GM23338 (cell line): ENCODE data around the gene HSD11B1L. TPM values are rescaled to one million over a fixed set of nuclear protein-coding genes. Genes with fewer than 3 reads are reported as not detected.

Source experiments
- ETS1 ChIP-seq: IDR thresholded peaks from 2 replicates; pipeline ENCODE4 v1.6.1; 2016; ENCODE audit warnings: antibody characterized with exemption
- EZH2phosphoT487 ChIP-seq: fragments of 200-600 bp; sonication (generic); IDR thresholded peaks from one replicate; pipeline ENCODE4 v1.8.1; 2018; ENCODE audit warnings: antibody characterized with exemption; ENCODE audit not compliant: unreplicated experiment
- JUNB ChIP-seq: IDR thresholded peaks from one replicate; pipeline ENCODE4 v1.6.1; 2016; ENCODE audit warnings: antibody characterized with exemption; ENCODE audit not compliant: unreplicated experiment
- NANOG ChIP-seq: IDR thresholded peaks from 2 replicates; pipeline ENCODE4 v1.6.1; 2016; ENCODE audit warnings: antibody characterized with exemption, borderline replicate concordance
- POLR2AphosphoS5 ChIP-seq: IDR thresholded peaks from 2 replicates; pipeline ENCODE4 v1.6.1; 2016; ENCODE audit warnings: antibody characterized with exemption, low read depth
- STAT1 ChIP-seq: IDR thresholded peaks from one replicate; pipeline ENCODE4 v1.6.1; 2016; ENCODE audit warnings: antibody characterized with exemption; ENCODE audit not compliant: unreplicated experiment
- ZNF114 ChIP-seq: fragments of 250-450 bp; sonication (Bioruptor Pico); IDR thresholded peaks from 2 replicates; pipeline ENCODE4 v1.5.0; 2020; ENCODE audit warnings: mild to moderate bottlenecking, moderate library complexity
- ZNF331 ChIP-seq: fragments of 250-450 bp; sonication (Bioruptor Pico); IDR thresholded peaks from 2 replicates; pipeline ENCODE4 v1.5.0; 2020; ENCODE audit warnings: low read depth, mild to moderate bottlenecking, moderate library complexity
- polyA plus RNA-seq: library from polyadenylated mRNA; unstranded; fragments of >200 nt; fragmentation: Nextera tagmentation; extraction: Ambion mirVana; gene quantifications from 2 replicates; pipeline ENCODE4 v1.2.1, GENCODE V29; 2016
- total RNA-seq: library from RNA; depleted of rRNA; stranded (reverse); fragments of >200 nt; shearing (Covaris generic); gene quantifications from 2 replicates; pipeline ENCODE4 v1.2.3, GENCODE V29; 2014
- TF ChIP-seq, protein P1 (sequence below): fragments of 250-450 bp; sonication (Bioruptor Pico); IDR thresholded peaks from 2 replicates; pipeline ENCODE4 v1.5.0; 2020; ENCODE audit warnings: mild to moderate bottlenecking, moderate library complexity

The HSD11B1L gene
- total and polyA plus RNA-seq, 2 experiments from 2014 or later, result 12.9 to 18.4 TPM

GRCh38 chr19:5714816-5715215 is 34.0 kb downstream of the HSD11B1L start (continued):
- TF ChIP-seq, protein P1, sequence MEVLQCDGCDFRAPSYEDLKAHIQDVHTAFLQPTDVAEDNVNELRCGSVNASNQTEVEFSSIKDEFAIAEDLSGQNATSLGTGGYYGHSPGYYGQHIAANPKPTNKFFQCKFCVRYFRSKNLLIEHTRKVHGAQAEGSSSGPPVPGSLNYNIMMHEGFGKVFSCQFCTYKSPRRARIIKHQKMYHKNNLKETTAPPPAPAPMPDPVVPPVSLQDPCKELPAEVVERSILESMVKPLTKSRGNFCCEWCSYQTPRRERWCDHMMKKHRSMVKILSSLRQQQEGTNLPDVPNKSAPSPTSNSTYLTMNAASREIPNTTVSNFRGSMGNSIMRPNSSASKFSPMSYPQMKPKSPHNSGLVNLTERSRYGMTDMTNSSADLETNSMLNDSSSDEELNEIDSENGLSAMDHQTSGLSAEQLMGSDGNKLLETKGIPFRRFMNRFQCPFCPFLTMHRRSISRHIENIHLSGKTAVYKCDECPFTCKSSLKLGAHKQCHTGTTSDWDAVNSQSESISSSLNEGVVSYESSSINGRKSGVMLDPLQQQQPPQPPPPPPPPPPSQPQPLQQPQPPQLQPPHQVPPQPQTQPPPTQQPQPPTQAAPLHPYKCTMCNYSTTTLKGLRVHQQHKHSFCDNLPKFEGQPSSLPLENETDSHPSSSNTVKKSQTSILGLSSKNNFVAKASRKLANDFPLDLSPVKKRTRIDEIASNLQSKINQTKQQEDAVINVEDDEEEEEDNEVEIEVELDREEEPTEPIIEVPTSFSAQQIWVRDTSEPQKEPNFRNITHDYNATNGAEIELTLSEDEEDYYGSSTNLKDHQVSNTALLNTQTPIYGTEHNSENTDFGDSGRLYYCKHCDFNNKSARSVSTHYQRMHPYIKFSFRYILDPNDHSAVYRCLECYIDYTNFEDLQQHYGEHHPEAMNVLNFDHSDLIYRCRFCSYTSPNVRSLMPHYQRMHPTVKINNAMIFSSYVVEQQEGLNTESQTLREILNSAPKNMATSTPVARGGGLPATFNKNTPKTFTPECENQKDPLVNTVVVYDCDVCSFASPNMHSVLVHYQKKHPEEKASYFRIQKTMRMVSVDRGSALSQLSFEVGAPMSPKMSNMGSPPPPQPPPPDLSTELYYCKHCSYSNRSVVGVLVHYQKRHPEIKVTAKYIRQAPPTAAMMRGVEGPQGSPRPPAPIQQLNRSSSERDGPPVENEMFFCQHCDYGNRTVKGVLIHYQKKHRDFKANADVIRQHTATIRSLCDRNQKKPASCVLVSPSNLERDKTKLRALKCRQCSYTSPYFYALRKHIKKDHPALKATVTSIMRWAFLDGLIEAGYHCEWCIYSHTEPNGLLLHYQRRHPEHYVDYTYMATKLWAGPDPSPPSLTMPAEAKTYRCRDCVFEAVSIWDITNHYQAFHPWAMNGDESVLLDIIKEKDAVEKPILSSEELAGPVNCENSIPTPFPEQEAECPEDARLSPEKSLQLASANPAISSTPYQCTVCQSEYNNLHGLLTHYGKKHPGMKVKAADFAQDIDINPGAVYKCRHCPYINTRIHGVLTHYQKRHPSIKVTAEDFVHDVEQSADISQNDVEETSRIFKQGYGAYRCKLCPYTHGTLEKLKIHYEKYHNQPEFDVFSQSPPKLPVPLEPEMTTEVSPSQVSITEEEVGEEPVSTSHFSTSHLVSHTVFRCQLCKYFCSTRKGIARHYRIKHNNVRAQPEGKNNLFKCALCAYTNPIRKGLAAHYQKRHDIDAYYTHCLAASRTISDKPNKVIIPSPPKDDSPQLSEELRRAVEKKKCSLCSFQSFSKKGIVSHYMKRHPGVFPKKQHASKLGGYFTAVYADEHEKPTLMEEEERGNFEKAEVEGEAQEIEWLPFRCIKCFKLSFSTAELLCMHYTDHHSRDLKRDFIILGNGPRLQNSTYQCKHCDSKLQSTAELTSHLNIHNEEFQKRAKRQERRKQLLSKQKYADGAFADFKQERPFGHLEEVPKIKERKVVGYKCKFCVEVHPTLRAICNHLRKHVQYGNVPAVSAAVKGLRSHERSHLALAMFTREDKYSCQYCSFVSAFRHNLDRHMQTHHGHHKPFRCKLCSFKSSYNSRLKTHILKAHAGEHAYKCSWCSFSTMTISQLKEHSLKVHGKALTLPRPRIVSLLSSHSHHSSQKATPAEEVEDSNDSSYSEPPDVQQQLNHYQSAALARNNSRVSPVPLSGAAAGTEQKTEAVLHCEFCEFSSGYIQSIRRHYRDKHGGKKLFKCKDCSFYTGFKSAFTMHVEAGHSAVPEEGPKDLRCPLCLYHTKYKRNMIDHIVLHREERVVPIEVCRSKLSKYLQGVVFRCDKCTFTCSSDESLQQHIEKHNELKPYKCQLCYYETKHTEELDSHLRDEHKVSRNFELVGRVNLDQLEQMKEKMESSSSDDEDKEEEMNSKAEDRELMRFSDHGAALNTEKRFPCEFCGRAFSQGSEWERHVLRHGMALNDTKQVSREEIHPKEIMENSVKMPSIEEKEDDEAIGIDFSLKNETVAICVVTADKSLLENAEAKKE (CRISPR knock-in tag), result no peak
- TF ChIP-seq EZH2phosphoT487, result no peak
- no peak for TF ChIP-seq ETS1
- no peak for TF ChIP-seq POLR2AphosphoS5
- TF ChIP-seq ZNF114, result no peak
- no peak for TF ChIP-seq NANOG
- TF ChIP-seq STAT1, result no peak
- TF ChIP-seq JUNB, result no peak
- no peak for TF ChIP-seq ZNF331
